Measurements from ENCODE around the gene PCBP3. TPM values are rescaled to one million over a fixed set of nuclear protein-coding genes. Genes with fewer than 3 reads are reported as not detected.

Gene PCBP3
- total RNA-seq, 1 experiment from 2014 or later: 10.9 TPM

- H3K4me1 ChIP-seq (ENCODE audit: insufficient read depth, low read length): no peaks in the 10 kb centered on the region; the same call in 1 of the 2 replicates
- peak; percentile 64 for TF ChIP-seq CTCF (conservative IDR thresholded peaks at IDR 0.05)
- H3K79me2 ChIP-seq (ENCODE audit: insufficient read depth, low read length): no peaks in the 10 kb centered on the region
- H3K27ac Mint-ChIP-seq: no peak overlapping the region
- no peak overlapping the region for H2BK15ac ChIP-seq (ENCODE audit: low read depth, low read length)
- peak overlapping the region; percentile 52; the same call in 1 of the 2 replicates for H3K14ac ChIP-seq (ENCODE audit: insufficient read depth, low read length)
- no peak overlapping the region for H2BK120ac ChIP-seq (ENCODE audit: low read depth, low read length, poor library complexity, severe bottlenecking)
- H2AK5ac ChIP-seq (ENCODE audit: insufficient read length, low read length): no peak overlapping the region
- peak overlapping the region; percentile 4 for H3K18ac ChIP-seq (ENCODE audit: insufficient read length, low read depth, low read length)
- no peaks in the 10 kb centered on the region for H3K79me1 ChIP-seq (ENCODE audit: insufficient read depth, low read depth, low read length, poor library complexity, severe bottlenecking)
- peaks cover 20 to 24% of the 10 kb centered on the region in 2 experiments for H3K4me1 Mint-ChIP-seq
- H3K27me3 Mint-ChIP-seq (ENCODE audit: low read depth): peaks cover 8% of the 10 kb centered on the region
- H3K23me2 ChIP-seq (ENCODE audit: insufficient read length, low read depth, low read length, poor library complexity, severe bottlenecking): peaks cover 27% of the 10 kb centered on the region
- no peak overlapping the region for H2BK20ac ChIP-seq (ENCODE audit: low read depth, low read length, poor library complexity, severe bottlenecking)
- H3K9me3 Mint-ChIP-seq: no peaks in the 10 kb centered on the region; a peak in 1 of 5 replicates
- H3K23ac ChIP-seq (ENCODE audit: insufficient read length, low read depth, low read length): no peak overlapping the region
- H3K4ac ChIP-seq (ENCODE audit: low read depth, low read length): no peak overlapping the region
- no peak overlapping the region for H2BK12ac ChIP-seq (ENCODE audit: insufficient read length, low read depth, low read length)
- WGBS (ENCODE audit: extremely low coverage, insufficient read length, low lambda C conversion rate): no CpG with 5 or more reads among the region's 38 CpGs
- no peak overlapping the region for H2AFZ ChIP-seq (ENCODE audit: low read length)
- H3K27me3 ChIP-seq (ENCODE audit: insufficient read depth, low read length): no peaks in the 10 kb centered on the region
- DNase-seq: peak; percentile 72
- H2BK5ac ChIP-seq (ENCODE audit: insufficient read length, low read length): no peak overlapping the region
- no peak overlapping the region for H3T11ph ChIP-seq (ENCODE audit: low read length)
- peak overlapping the region; percentile 82 for H3K4me2 ChIP-seq (ENCODE audit: insufficient read depth, insufficient read length, low read length)
- H4K8ac ChIP-seq (replicated peaks; ENCODE audit: insufficient read length, low read depth, low read length): no peak overlapping the region
- no peaks in the 10 kb centered on the region for H3K36me3 Mint-ChIP-seq (ENCODE audit: insufficient read depth in 1 of 3, low read depth in 3 of 3)
- no peak overlapping the region for H4K91ac ChIP-seq (ENCODE audit: insufficient read length, low read depth, low read length)
- peak overlapping the region; percentile 15 for H3K9ac ChIP-seq (ENCODE audit: extremely low read depth, insufficient read length, low read length)
- no peaks in the 10 kb centered on the region for H4K20me1 ChIP-seq (ENCODE audit: control insufficient read depth, insufficient read depth, insufficient read length)
- H3K27ac ChIP-seq (ENCODE audit: insufficient read length, low read depth, low read length): no peak overlapping the region
- H4K5ac ChIP-seq (ENCODE audit: insufficient read length, low read depth, low read length): no peak overlapping the region
- H3K9me3 ChIP-seq (ENCODE audit: control insufficient read depth, low read depth, low read length): no peaks in the 10 kb centered on the region
- H3K4me3 Mint-ChIP-seq: peak overlapping the region; percentile 67 to 76
- no peak overlapping the region for H3K56ac ChIP-seq (ENCODE audit: insufficient read length, low read depth, low read length)
These were observed 330.0 kb downstream of the PCBP3 start for GRCh38 chr21:45973475-45974072.
